ENCODE data around the gene GARIN6. TPM values are rescaled to one million over a fixed set of nuclear protein-coding genes. Genes with fewer than 3 reads are reported as not detected.
"Not testable (repeated sequence)": the region's sequence is repeated elsewhere in the genome, so short reads cannot be mapped to it uniquely, and the experiment has no call there.

The GARIN6 gene
- total and polyA plus RNA-seq, 3 experiments from 2014 or later, result not detected

- H3K4me1 ChIP-seq (ENCODE audit: insufficient read depth, low read length), result no peaks in the 10 kb centered on the region
- H3K27ac ChIP-seq (ENCODE audit: low read depth, low read length), result no peak overlapping the region
- no peak overlapping the region for H3K4me3 ChIP-seq (ENCODE audit: low read length)
- H3K9me3 ChIP-seq (ENCODE audit: low read length), result no peaks in the 10 kb centered on the region
- CTCF ChIA-PET, result no interaction called here
- Mint-ChIP-seq H3K36me3 (no peaks in the 10 kb centered on the region), H3K4me3 (no peak overlapping the region), H3K27me3 (no peaks in the 10 kb centered on the region), H3K27ac (no peak overlapping the region), H3K4me1 (no peaks in the 10 kb centered on the region), H3K9me3 (peaks cover 14 to 24% (median 18%) of the 10 kb centered on the region in 5 donors)
- H3K27me3 ChIP-seq (ENCODE audit: insufficient read depth, low read length, poor library complexity, severe bottlenecking), result no peaks in the 10 kb centered on the region
- POLR2A ChIA-PET, result no interaction called here
- no peaks in the 10 kb centered on the region for H3K36me3 ChIP-seq (ENCODE audit: insufficient read depth, low read length)
- DNase-seq, result no peak
These were observed 27.4 kb upstream of the GARIN6 start for GRCh38 chr12:99620159-99620479.

GRCh38 chr12:99624591-99624990, 23.0 kb upstream of the GARIN6 start:
- H3K4me1 ChIP-seq (ENCODE audit: insufficient read depth, low read length); H3K4me3 ChIP-seq (ENCODE audit: low read length); H3K4me1 Mint-ChIP-seq; H3K4me3 Mint-ChIP-seq; H3K9me3 ChIP-seq (ENCODE audit: low read length); DNase-seq; H3K27me3 ChIP-seq (ENCODE audit: insufficient read depth, low read length, poor library complexity, severe bottlenecking); H3K27me3 Mint-ChIP-seq; H3K36me3 Mint-ChIP-seq; H3K27ac Mint-ChIP-seq; CTCF ChIA-PET; POLR2A ChIA-PET; H3K36me3 ChIP-seq (ENCODE audit: insufficient read depth, low read length); H3K27ac ChIP-seq (ENCODE audit: low read depth, low read length): not testable (repeated sequence)
- peaks cover 5 to 20% (median 15%) of the 10 kb centered on the region in 5 donors for H3K9me3 Mint-ChIP-seq

- no peak for DNase-seq
- Histone ChIP-seq H3K27me3 (ENCODE audit: insufficient read depth, low read length, poor library complexity, severe bottlenecking) (no peaks in the 10 kb centered on the region), H3K4me1 (ENCODE audit: insufficient read depth, low read length) (no peaks in the 10 kb centered on the region), H3K36me3 (ENCODE audit: insufficient read depth, low read length) (no peaks in the 10 kb centered on the region), H3K27ac (ENCODE audit: low read depth, low read length) (no peak overlapping the region), H3K9me3 (ENCODE audit: low read length) (no peaks in the 10 kb centered on the region), H3K4me3 (ENCODE audit: low read length) (no peak overlapping the region)
- Mint-ChIP-seq H3K27ac (no peak overlapping the region), H3K4me1 (no peaks in the 10 kb centered on the region), H3K27me3 (no peaks in the 10 kb centered on the region), H3K36me3 (no peaks in the 10 kb centered on the region), H3K9me3 (peaks cover 0 to 7% (median 2%) of the 10 kb centered on the region in 5 donors), H3K4me3 (no peak overlapping the region)
- CTCF ChIA-PET, result no interaction called here
- POLR2A ChIA-PET, result no interaction called here
These were observed 20.1 kb upstream of the GARIN6 start for GRCh38 chr12:99627459-99627858.

- H3K9me3 Mint-ChIP-seq, result peaks cover 0 to 12% (median 4%) of the 10 kb centered on the region in 5 donors
- no peak overlapping the region for H3K4me3 Mint-ChIP-seq
- no peaks in the 10 kb centered on the region for H3K36me3 Mint-ChIP-seq
- no peaks in the 10 kb centered on the region for H3K27me3 Mint-ChIP-seq
- POLR2A ChIA-PET, result no interaction called here
- Histone ChIP-seq H3K4me1 (ENCODE audit: insufficient read depth, low read length) (no peaks in the 10 kb centered on the region), H3K9me3 (ENCODE audit: low read length) (no peaks in the 10 kb centered on the region), H3K36me3 (ENCODE audit: insufficient read depth, low read length) (no peaks in the 10 kb centered on the region), H3K27ac (ENCODE audit: low read depth, low read length) (no peak overlapping the region), H3K27me3 (ENCODE audit: insufficient read depth, low read length, poor library complexity, severe bottlenecking) (no peaks in the 10 kb centered on the region), H3K4me3 (ENCODE audit: low read length) (no peak overlapping the region)
- no peaks in the 10 kb centered on the region for H3K4me1 Mint-ChIP-seq
- H3K27ac Mint-ChIP-seq, result no peak overlapping the region
- DNase-seq, result no peak
- CTCF ChIA-PET, result no interaction called here
These were observed 2.9 kb upstream of the GARIN6 start for GRCh38 chr12:99644629-99645028.

GRCh38 chr12:99648183-99648582, 630 bp downstream of the GARIN6 start:
- POLR2A ChIA-PET, result no interaction called here

GRCh38 chr12:99649551-99649950, 2.0 kb downstream of the GARIN6 start:
- Mint-ChIP-seq H3K27ac (no peak overlapping the region), H3K4me3 (no peak overlapping the region), H3K9me3 (peaks cover 0 to 4% (median 3%) of the 10 kb centered on the region in 5 donors), H3K4me1 (no peaks in the 10 kb centered on the region), H3K27me3 (no peaks in the 10 kb centered on the region), H3K36me3 (no peaks in the 10 kb centered on the region)
- Histone ChIP-seq H3K27ac (ENCODE audit: low read depth, low read length) (no peak overlapping the region), H3K27me3 (ENCODE audit: insufficient read depth, low read length, poor library complexity, severe bottlenecking) (no peaks in the 10 kb centered on the region), H3K4me1 (ENCODE audit: insufficient read depth, low read length) (no peaks in the 10 kb centered on the region), H3K4me3 (ENCODE audit: low read length) (no peak overlapping the region), H3K9me3 (ENCODE audit: low read length) (no peaks in the 10 kb centered on the region), H3K36me3 (ENCODE audit: insufficient read depth, low read length) (no peaks in the 10 kb centered on the region)
- ChIA-PET CTCF (no interaction called here), POLR2A (no interaction called here)
- no peak for DNase-seq

More at GRCh38 chr12:99648183-99648582, 630 bp downstream of the GARIN6 start:
- no peaks in the 10 kb centered on the region for H3K36me3 ChIP-seq (ENCODE audit: insufficient read depth, low read length)
- no peaks in the 10 kb centered on the region for H3K4me1 ChIP-seq (ENCODE audit: insufficient read depth, low read length)
- no peaks in the 10 kb centered on the region for H3K9me3 ChIP-seq (ENCODE audit: low read length)
- CTCF ChIA-PET, result no interaction called here
- Mint-ChIP-seq H3K27ac (no peak overlapping the region), H3K9me3 (peaks cover 0 to 5% (median 3%) of the 10 kb centered on the region in 5 donors), H3K27me3 (no peaks in the 10 kb centered on the region), H3K36me3 (no peaks in the 10 kb centered on the region), H3K4me3 (no peak overlapping the region), H3K4me1 (no peaks in the 10 kb centered on the region)
- H3K4me3 ChIP-seq (ENCODE audit: low read length), result no peak overlapping the region
- H3K27me3 ChIP-seq (ENCODE audit: insufficient read depth, low read length, poor library complexity, severe bottlenecking), result no peaks in the 10 kb centered on the region
- no peak overlapping the region for H3K27ac ChIP-seq (ENCODE audit: low read depth, low read length)
- DNase-seq, result no peak

- no peaks in the 10 kb centered on the region for H3K27me3 ChIP-seq (ENCODE audit: insufficient read depth, low read length, poor library complexity, severe bottlenecking)
- H3K9me3 Mint-ChIP-seq, result peaks cover 0 to 5% (median 2%) of the 10 kb centered on the region in 5 donors
- ChIA-PET CTCF (no interaction called here), POLR2A (no interaction called here)
- H3K4me1 ChIP-seq (ENCODE audit: insufficient read depth, low read length), result no peaks in the 10 kb centered on the region
- H3K27ac Mint-ChIP-seq, result no peak overlapping the region
- no peak overlapping the region for H3K4me3 ChIP-seq (ENCODE audit: low read length)
- H3K36me3 ChIP-seq (ENCODE audit: insufficient read depth, low read length), result no peaks in the 10 kb centered on the region
- H3K27ac ChIP-seq (ENCODE audit: low read depth, low read length), result no peak overlapping the region
- H3K4me1 Mint-ChIP-seq, result no peaks in the 10 kb centered on the region
- H3K27me3 Mint-ChIP-seq, result no peaks in the 10 kb centered on the region
- H3K9me3 ChIP-seq (ENCODE audit: low read length), result no peaks in the 10 kb centered on the region
- no peak for DNase-seq
- no peak overlapping the region for H3K4me3 Mint-ChIP-seq
- H3K36me3 Mint-ChIP-seq, result no peaks in the 10 kb centered on the region
These were observed 11.3 kb downstream of the GARIN6 start for GRCh38 chr12:99658671-99659349.

- H3K4me3 Mint-ChIP-seq, result no peak overlapping the region
- ChIA-PET POLR2A (no interaction called here), CTCF (no interaction called here)
- Histone ChIP-seq H3K27ac (ENCODE audit: low read depth, low read length) (no peak overlapping the region), H3K4me3 (ENCODE audit: low read length) (no peak overlapping the region), H3K27me3 (ENCODE audit: insufficient read depth, low read length, poor library complexity, severe bottlenecking) (no peaks in the 10 kb centered on the region), H3K4me1 (ENCODE audit: insufficient read depth, low read length) (no peaks in the 10 kb centered on the region), H3K36me3 (ENCODE audit: insufficient read depth, low read length) (no peaks in the 10 kb centered on the region), H3K9me3 (ENCODE audit: low read length) (no peaks in the 10 kb centered on the region)
- no peaks in the 10 kb centered on the region for H3K4me1 Mint-ChIP-seq
- H3K27ac Mint-ChIP-seq, result no peak overlapping the region
- H3K9me3 Mint-ChIP-seq, result peaks cover 0 to 33% (median 5%) of the 10 kb centered on the region in 5 donors
- DNase-seq, result no peak
- H3K36me3 Mint-ChIP-seq, result no peaks in the 10 kb centered on the region
- H3K27me3 Mint-ChIP-seq, result no peaks in the 10 kb centered on the region
These were observed 23.1 kb downstream of the GARIN6 start for GRCh38 chr12:99670635-99671034.

- ChIA-PET CTCF (no interaction called here), POLR2A (no interaction called here)
These were observed 32.7 kb downstream of the GARIN6 start for GRCh38 chr12:99680276-99680675.

More at GRCh38 chr12:99680276-99680675, 32.7 kb downstream of the GARIN6 start:
- Histone ChIP-seq H3K9me3 (ENCODE audit: low read length) (no peaks in the 10 kb centered on the region), H3K36me3 (ENCODE audit: insufficient read depth, low read length) (no peaks in the 10 kb centered on the region), H3K27ac (ENCODE audit: low read depth, low read length) (no peak overlapping the region), H3K27me3 (ENCODE audit: insufficient read depth, low read length, poor library complexity, severe bottlenecking) (no peaks in the 10 kb centered on the region), H3K4me3 (ENCODE audit: low read length) (no peak overlapping the region), H3K4me1 (ENCODE audit: insufficient read depth, low read length) (no peaks in the 10 kb centered on the region)
- Mint-ChIP-seq H3K27ac (no peak overlapping the region), H3K36me3 (no peaks in the 10 kb centered on the region), H3K27me3 (no peaks in the 10 kb centered on the region), H3K4me1 (no peaks in the 10 kb centered on the region), H3K4me3 (no peak overlapping the region), H3K9me3 (peaks cover 6 to 18% (median 13%) of the 10 kb centered on the region in 5 donors)
- DNase-seq, result no peak

All from CD8-positive, alpha-beta memory T cell (primary cell).